ENCODE results near the gene ETV7. TPM values are rescaled to one million over a fixed set of nuclear protein-coding genes. Genes with fewer than 3 reads are reported as not detected.

The ETV7 gene
- total and polyA plus RNA-seq, 2 donors (not counting 1 experiment from before 2014, with no cell fraction given): 0.96 to 2.0 TPM

GRCh38 chr6:36399970-36400369, 12.5 kb upstream of the ETV7 start:
- TF ChIP-seq, protein P1, sequence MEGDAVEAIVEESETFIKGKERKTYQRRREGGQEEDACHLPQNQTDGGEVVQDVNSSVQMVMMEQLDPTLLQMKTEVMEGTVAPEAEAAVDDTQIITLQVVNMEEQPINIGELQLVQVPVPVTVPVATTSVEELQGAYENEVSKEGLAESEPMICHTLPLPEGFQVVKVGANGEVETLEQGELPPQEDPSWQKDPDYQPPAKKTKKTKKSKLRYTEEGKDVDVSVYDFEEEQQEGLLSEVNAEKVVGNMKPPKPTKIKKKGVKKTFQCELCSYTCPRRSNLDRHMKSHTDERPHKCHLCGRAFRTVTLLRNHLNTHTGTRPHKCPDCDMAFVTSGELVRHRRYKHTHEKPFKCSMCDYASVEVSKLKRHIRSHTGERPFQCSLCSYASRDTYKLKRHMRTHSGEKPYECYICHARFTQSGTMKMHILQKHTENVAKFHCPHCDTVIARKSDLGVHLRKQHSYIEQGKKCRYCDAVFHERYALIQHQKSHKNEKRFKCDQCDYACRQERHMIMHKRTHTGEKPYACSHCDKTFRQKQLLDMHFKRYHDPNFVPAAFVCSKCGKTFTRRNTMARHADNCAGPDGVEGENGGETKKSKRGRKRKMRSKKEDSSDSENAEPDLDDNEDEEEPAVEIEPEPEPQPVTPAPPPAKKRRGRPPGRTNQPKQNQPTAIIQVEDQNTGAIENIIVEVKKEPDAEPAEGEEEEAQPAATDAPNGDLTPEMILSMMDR (IDR thresholded peaks at IDR 0.05): no peak
- no peak for TF ChIP-seq EZH2 (IDR thresholded peaks at IDR 0.05; ENCODE audit: borderline replicate concordance, insufficient read depth, low read depth, low read length, poor library complexity, severe bottlenecking)
- Histone ChIP-seq H3K9me3 (ENCODE audit: control extremely low read depth in 1 of 3, control insufficient read depth in 2 of 3, insufficient read depth in 1 of 3, low read length in 2 of 3) (no peaks in the 10 kb centered on the region), H3K27ac (ENCODE audit: low read length in 2 of 2) (no peak overlapping the region), H3K27me3 (replicated peaks in 1 of 4; ENCODE audit: control extremely low read depth in 1 of 4, control insufficient read depth in 3 of 4, insufficient read depth in 4 of 4, low read length in 3 of 4) (no peaks in the 10 kb centered on the region), H3K36me3 (replicated peaks in 1 of 2; ENCODE audit: control extremely low read depth in 1 of 2, control insufficient read depth in 1 of 2, extremely low read depth in 1 of 2, insufficient read depth in 2 of 2, low read length in 1 of 2) (no peaks in the 10 kb centered on the region), H3K4me3 (ENCODE audit: control extremely low read depth in 1 of 5, extremely low read depth in 1 of 5, insufficient read depth in 1 of 5, low read depth in 2 of 5, low read length in 4 of 5) (no peak overlapping the region), H3K4me1 (ENCODE audit: control insufficient read depth in 2 of 2, insufficient read depth in 2 of 2, low read length in 2 of 2) (no peaks in the 10 kb centered on the region), H3K4me2 (replicated peaks; ENCODE audit: low read depth, low read length, poor library complexity, severe bottlenecking) (no peak overlapping the region), H2AFZ (ENCODE audit: insufficient read depth, low read depth, low read length, poor library complexity, severe bottlenecking) (no peak overlapping the region), H3K79me2 (ENCODE audit: control insufficient read depth, insufficient read depth, low read length) (no peaks in the 10 kb centered on the region), H3K9ac (ENCODE audit: low read length) (no peak overlapping the region), H4K20me1 (ENCODE audit: control insufficient read depth, insufficient read depth, low read length, poor library complexity, severe bottlenecking) (no peaks in the 10 kb centered on the region)
- 80% methylated on average over 1 of the region's 1 CpG for WGBS (ENCODE audit: insufficient coverage)
- Mint-ChIP-seq H3K4me3 (no peak overlapping the region), H3K4me1 (peaks cover 4% of the 10 kb centered on the region), H3K27me3 (peaks cover 9% of the 10 kb centered on the region), H3K27ac (no peak overlapping the region), H3K9me3 (ENCODE audit: insufficient read depth) (no peaks in the 10 kb centered on the region)
- ChIA-PET CTCF (no interaction called here), POLR2A (no interaction called here)
- no peak for ATAC-seq (ENCODE audit: low read depth)
- intact Hi-C loops (cut with micrococcal nuclease): no loop called here
- no peak for DNase-seq

GRCh38 chr6:36392621-36393020, 5.2 kb upstream of the ETV7 start:
- H3K27me3 Mint-ChIP-seq: peaks cover 22% of the 10 kb centered on the region
- 100% methylated on average over 5 of the region's 5 CpGs for WGBS (ENCODE audit: insufficient coverage)
- POLR2A ChIA-PET: no interaction called here
- Histone ChIP-seq H4K20me1 (ENCODE audit: control insufficient read depth, insufficient read depth, low read length, poor library complexity, severe bottlenecking) (no peaks in the 10 kb centered on the region), H3K9ac (ENCODE audit: low read length) (no peak overlapping the region), H3K4me2 (replicated peaks; ENCODE audit: low read depth, low read length, poor library complexity, severe bottlenecking) (no peak overlapping the region), H2AFZ (ENCODE audit: insufficient read depth, low read depth, low read length, poor library complexity, severe bottlenecking) (no peak overlapping the region), H3K9me3 (ENCODE audit: control extremely low read depth in 1 of 3, control insufficient read depth in 2 of 3, insufficient read depth in 1 of 3, low read length in 2 of 3) (no peaks in the 10 kb centered on the region), H3K27me3 (replicated peaks in 1 of 4; ENCODE audit: control extremely low read depth in 1 of 4, control insufficient read depth in 3 of 4, insufficient read depth in 4 of 4, low read length in 3 of 4) (peaks cover 0 to 25% (median 7%) of the 10 kb centered on the region in 4 experiments), H3K4me1 (ENCODE audit: control insufficient read depth in 2 of 2, insufficient read depth in 2 of 2, low read length in 2 of 2) (peaks cover 7 to 8% of the 10 kb centered on the region in 2 donors), H3K27ac (ENCODE audit: low read length in 2 of 2) (no peak overlapping the region), H3K36me3 (replicated peaks in 1 of 2; ENCODE audit: control extremely low read depth in 1 of 2, control insufficient read depth in 1 of 2, extremely low read depth in 1 of 2, insufficient read depth in 2 of 2, low read length in 1 of 2) (no peaks in the 10 kb centered on the region), H3K79me2 (ENCODE audit: control insufficient read depth, insufficient read depth, low read length) (no peaks in the 10 kb centered on the region), H3K4me3 (ENCODE audit: control extremely low read depth in 1 of 5, extremely low read depth in 1 of 5, insufficient read depth in 1 of 5, low read depth in 2 of 5, low read length in 4 of 5) (no peak overlapping the region)
- no peak for DNase-seq
- H3K4me3 Mint-ChIP-seq: no peak overlapping the region
- peaks cover 6% of the 10 kb centered on the region for H3K4me1 Mint-ChIP-seq
- TF ChIP-seq EZH2 (IDR thresholded peaks at IDR 0.05; ENCODE audit: borderline replicate concordance, insufficient read depth, low read depth, low read length, poor library complexity, severe bottlenecking): no peak
- TF ChIP-seq, protein P1 (IDR thresholded peaks at IDR 0.05): no peak
- no peaks in the 10 kb centered on the region for H3K9me3 Mint-ChIP-seq (ENCODE audit: insufficient read depth)
- intact Hi-C loops (cut with micrococcal nuclease): no loop called here
- no peak overlapping the region for H3K27ac Mint-ChIP-seq
- CTCF ChIA-PET: no interaction called here
- no peak for ATAC-seq (ENCODE audit: low read depth)

Measured in B cell (primary cell).